Astrocyte (in vitro differentiated cells and primary cell): ENCODE data around the gene ABCC4. TPM values are rescaled to one million over a fixed set of nuclear protein-coding genes. Genes with fewer than 3 reads are reported as not detected.

Experiments used
- DNase-seq: peaks from one replicate; pipeline ENCODE4 v3.0.0-alpha.2; 2010; ENCODE audit warnings: low read depth
- FAIRE-seq: peaks from 2 replicates; lab custom pipeline; 2011; peaks lifted over from hg19 to GRCh38; lab: Jason Lieb, UNC
- H2AFZ ChIP-seq: 2 replicates; pipeline ENCODE4 v1.6.0; 2012; ENCODE audit warnings: low read depth, low read length, inconsistent platforms
- H3K27ac ChIP-seq: 2 replicates; pipeline ENCODE4 v1.5.1; 2011; ENCODE audit warnings: low read depth, low read length, inconsistent platforms
- H3K27me3 ChIP-seq: 2 replicates; pipeline ENCODE4 v1.6.0; 2011; ENCODE audit warnings: low read length, inconsistent platforms; ENCODE audit not compliant: insufficient read depth
- H3K36me3 ChIP-seq: 2 replicates; pipeline ENCODE4 v1.5.1; 2011; ENCODE audit warnings: low read length, inconsistent platforms; ENCODE audit not compliant: insufficient read depth
- H3K4me1 ChIP-seq: 2 replicates; pipeline ENCODE4 v1.5.1; 2011; ENCODE audit warnings: low read length, inconsistent platforms; ENCODE audit not compliant: insufficient read depth
- H3K4me2 ChIP-seq: 2 replicates; pipeline ENCODE4 v1.6.0; 2012; ENCODE audit warnings: low read length, inconsistent platforms
- H3K4me3 ChIP-seq: 2 replicates; pipeline ENCODE4 v1.5.1; 2011; ENCODE audit warnings: low read depth, mild to moderate bottlenecking, low read length, inconsistent platforms; ENCODE audit not compliant: insufficient read depth
- H3K79me2 ChIP-seq: 2 replicates; pipeline ENCODE4 v1.6.0; 2012; ENCODE audit warnings: mild to moderate bottlenecking, low read length, inconsistent platforms; ENCODE audit not compliant: insufficient read depth
- H3K9ac ChIP-seq: 2 replicates; pipeline ENCODE4 v1.6.0; 2012; ENCODE audit warnings: mild to moderate bottlenecking, low read length, inconsistent platforms
- H3K9me3 ChIP-seq: 2 replicates; pipeline ENCODE4 v1.5.1; 2012; ENCODE audit warnings: low read depth, mild to moderate bottlenecking, low read length, inconsistent platforms; ENCODE audit not compliant: insufficient read depth
- H4K20me1 ChIP-seq: 2 replicates; pipeline ENCODE4 v1.6.0; 2012; ENCODE audit warnings: low read length, inconsistent platforms; ENCODE audit not compliant: insufficient read depth
- H3K27ac Mint-ChIP-seq: one replicate; pipeline ENCODE4 v1.8.0; 2021; ENCODE audit warnings: mild to moderate bottlenecking, mixed read lengths; ENCODE audit not compliant: unreplicated experiment
- H3K27me3 Mint-ChIP-seq: one replicate; pipeline ENCODE4 v1.8.0; 2021; ENCODE audit warnings: low read depth, mixed read lengths; ENCODE audit not compliant: unreplicated experiment
- H3K36me3 Mint-ChIP-seq: one replicate; pipeline ENCODE4 v1.8.0; 2021; ENCODE audit warnings: low read depth, mixed read lengths; ENCODE audit not compliant: unreplicated experiment
- H3K4me1 Mint-ChIP-seq: one replicate; pipeline ENCODE4 v1.8.0; 2021; ENCODE audit warnings: low read depth, mixed read lengths; ENCODE audit not compliant: unreplicated experiment
- H3K4me3 Mint-ChIP-seq: one replicate; pipeline ENCODE4 v1.8.0; 2021; ENCODE audit warnings: mild to moderate bottlenecking, moderate library complexity, mixed read lengths; ENCODE audit not compliant: unreplicated experiment
- H3K9me3 Mint-ChIP-seq: one replicate; pipeline ENCODE4 v1.8.0; 2021; ENCODE audit warnings: mild to moderate bottlenecking, mixed read lengths; ENCODE audit not compliant: unreplicated experiment
- EZH2 ChIP-seq: IDR thresholded peaks from 2 replicates; pipeline ENCODE4 v1.6.1; 2012; ENCODE audit warnings: mild to moderate bottlenecking, low read length, inconsistent platforms; ENCODE audit not compliant: insufficient read depth
- total RNA-seq: library from RNA; stranded (reverse); gene quantifications from 2 replicates; pipeline ENCODE4 v1.2.1, GENCODE V29; 2021
- TF ChIP-seq, protein P1 (sequence below): IDR thresholded peaks from 2 replicates; pipeline ENCODE4 v1.5.1; 2011; ENCODE audit warnings: low read depth, mild to moderate bottlenecking, inconsistent platforms, low read length, moderate library complexity; ENCODE audit not compliant: insufficient read depth

ABCC4 gene
- total RNA-seq, 1 donor from 2014 or later: 15.6 TPM

- Histone ChIP-seq H3K4me1 (no peaks in the 10 kb centered on the region), H3K9ac (no peak overlapping the region), H3K27ac (no peak overlapping the region), H3K4me3 (no peak overlapping the region), H3K9me3 (no peaks in the 10 kb centered on the region), H3K4me2 (no peak overlapping the region), H4K20me1 (no peaks in the 10 kb centered on the region), H3K79me2 (no peaks in the 10 kb centered on the region), H3K36me3 (no peaks in the 10 kb centered on the region), H2AFZ (no peak overlapping the region), H3K27me3 (no peaks in the 10 kb centered on the region)
- TF ChIP-seq EZH2: no peak
- H3K27me3 Mint-ChIP-seq: peaks cover 2% of the 10 kb centered on the region
- no peak overlapping the region for H3K4me3 Mint-ChIP-seq
- no peaks in the 10 kb centered on the region for H3K4me1 Mint-ChIP-seq
- H3K36me3 Mint-ChIP-seq: no peaks in the 10 kb centered on the region
- FAIRE-seq: no peak
- DNase-seq: no peak
- no peaks in the 10 kb centered on the region for H3K9me3 Mint-ChIP-seq
- H3K27ac Mint-ChIP-seq: no peak overlapping the region
Observed at GRCh38 chr13:95327190-95327589, 25.9 kb upstream of the ABCC4 start.

GRCh38 chr13:95326695-95327094, 25.4 kb upstream of the ABCC4 start:
- Histone ChIP-seq H3K79me2 (no peaks in the 10 kb centered on the region), H3K9ac (no peak overlapping the region), H3K9me3 (no peaks in the 10 kb centered on the region), H4K20me1 (no peaks in the 10 kb centered on the region), H3K4me3 (no peak overlapping the region), H2AFZ (no peak overlapping the region), H3K36me3 (no peaks in the 10 kb centered on the region), H3K27ac (no peak overlapping the region), H3K27me3 (no peaks in the 10 kb centered on the region), H3K4me1 (no peaks in the 10 kb centered on the region), H3K4me2 (no peak overlapping the region)
- no peaks in the 10 kb centered on the region for H3K9me3 Mint-ChIP-seq
- no peak overlapping the region for H3K27ac Mint-ChIP-seq
- no peak overlapping the region for H3K4me3 Mint-ChIP-seq
- no peaks in the 10 kb centered on the region for H3K4me1 Mint-ChIP-seq
- FAIRE-seq (no peak), DNase-seq (no peak)
- TF ChIP-seq, protein P1, sequence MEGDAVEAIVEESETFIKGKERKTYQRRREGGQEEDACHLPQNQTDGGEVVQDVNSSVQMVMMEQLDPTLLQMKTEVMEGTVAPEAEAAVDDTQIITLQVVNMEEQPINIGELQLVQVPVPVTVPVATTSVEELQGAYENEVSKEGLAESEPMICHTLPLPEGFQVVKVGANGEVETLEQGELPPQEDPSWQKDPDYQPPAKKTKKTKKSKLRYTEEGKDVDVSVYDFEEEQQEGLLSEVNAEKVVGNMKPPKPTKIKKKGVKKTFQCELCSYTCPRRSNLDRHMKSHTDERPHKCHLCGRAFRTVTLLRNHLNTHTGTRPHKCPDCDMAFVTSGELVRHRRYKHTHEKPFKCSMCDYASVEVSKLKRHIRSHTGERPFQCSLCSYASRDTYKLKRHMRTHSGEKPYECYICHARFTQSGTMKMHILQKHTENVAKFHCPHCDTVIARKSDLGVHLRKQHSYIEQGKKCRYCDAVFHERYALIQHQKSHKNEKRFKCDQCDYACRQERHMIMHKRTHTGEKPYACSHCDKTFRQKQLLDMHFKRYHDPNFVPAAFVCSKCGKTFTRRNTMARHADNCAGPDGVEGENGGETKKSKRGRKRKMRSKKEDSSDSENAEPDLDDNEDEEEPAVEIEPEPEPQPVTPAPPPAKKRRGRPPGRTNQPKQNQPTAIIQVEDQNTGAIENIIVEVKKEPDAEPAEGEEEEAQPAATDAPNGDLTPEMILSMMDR: no peak
- no peak for TF ChIP-seq EZH2
- peaks cover 2% of the 10 kb centered on the region for H3K27me3 Mint-ChIP-seq
- H3K36me3 Mint-ChIP-seq: no peaks in the 10 kb centered on the region

DNA sequence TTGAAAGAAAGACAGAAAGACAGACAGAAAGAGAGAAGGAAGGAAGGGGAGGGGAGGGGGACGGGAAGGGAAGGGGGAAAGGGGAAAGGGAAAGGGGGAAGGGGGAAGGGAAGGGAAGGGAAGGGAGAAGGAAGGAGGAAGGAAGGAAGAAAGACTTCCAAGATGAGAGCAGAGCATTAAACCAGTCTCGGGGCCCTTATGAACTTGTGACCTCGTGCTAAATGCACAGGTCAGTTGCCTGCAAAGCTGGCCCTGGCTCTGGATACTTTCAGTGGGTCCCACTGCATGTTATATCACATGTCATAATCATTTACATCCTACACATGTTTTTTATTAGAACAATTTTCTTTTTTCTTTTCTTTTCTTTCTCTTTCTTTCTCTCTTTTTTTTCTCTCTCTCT, 24.2 kb upstream of the ABCC4 start:
- Histone ChIP-seq H3K79me2 (no peaks in the 10 kb centered on the region), H3K36me3 (no peaks in the 10 kb centered on the region), H2AFZ (no peak overlapping the region), H3K4me3 (no peak overlapping the region), H3K27ac (no peak overlapping the region), H3K9me3 (no peaks in the 10 kb centered on the region), H4K20me1 (no peaks in the 10 kb centered on the region), H3K9ac (no peak overlapping the region), H3K4me1 (no peaks in the 10 kb centered on the region), H3K27me3 (no peaks in the 10 kb centered on the region), H3K4me2 (no peak overlapping the region)
- Mint-ChIP-seq H3K4me1 (no peaks in the 10 kb centered on the region), H3K27ac (no peak overlapping the region), H3K27me3 (peaks cover 2% of the 10 kb centered on the region), H3K4me3 (no peak overlapping the region), H3K36me3 (no peaks in the 10 kb centered on the region), H3K9me3 (no peaks in the 10 kb centered on the region)
- TF ChIP-seq, protein P1: no peak
- no peak for TF ChIP-seq EZH2
- FAIRE-seq (no peak), DNase-seq (no peak)
